Glutamatergic neuron (in vitro differentiated cells): ENCODE measurements around the gene SH3PXD2A. TPM values are rescaled to one million over a fixed set of nuclear protein-coding genes. Genes with fewer than 3 reads are reported as not detected.

Experiments used
- DNase-seq: peaks from one replicate; pipeline ENCODE4 v3.0.0; 2022
- H3K27ac Mint-ChIP-seq: one replicate; pipeline ENCODE4 v1.8.0; 2020; ENCODE audit warnings: mild to moderate bottlenecking, mixed read lengths, inconsistent platforms; ENCODE audit not compliant: unreplicated experiment
- H3K27me3 Mint-ChIP-seq: one replicate; pipeline ENCODE4 v1.8.0; 2020; ENCODE audit warnings: mild to moderate bottlenecking, moderate library complexity, mixed read lengths, inconsistent platforms; ENCODE audit not compliant: unreplicated experiment
- H3K36me3 Mint-ChIP-seq: one replicate; pipeline ENCODE4 v1.8.0; 2020; ENCODE audit warnings: mild to moderate bottlenecking, mixed read lengths, inconsistent platforms; ENCODE audit not compliant: unreplicated experiment
- H3K4me1 Mint-ChIP-seq: one replicate; pipeline ENCODE4 v1.8.0; 2020; ENCODE audit warnings: mild to moderate bottlenecking, low read depth, mixed read lengths, inconsistent platforms; ENCODE audit not compliant: unreplicated experiment
- H3K4me3 Mint-ChIP-seq: one replicate; pipeline ENCODE4 v1.8.0; 2020; ENCODE audit warnings: mild to moderate bottlenecking, mixed read lengths, inconsistent platforms; ENCODE audit not compliant: unreplicated experiment
- H3K9me3 Mint-ChIP-seq: one replicate; pipeline ENCODE4 v1.8.0; 2020; ENCODE audit warnings: mild to moderate bottlenecking, moderate library complexity, mixed read lengths, inconsistent platforms; ENCODE audit not compliant: unreplicated experiment
- total RNA-seq: library from RNA; stranded (reverse); fragmentation: NEBNext Ultra II Directional; extraction: Animal tissue kit (Norgen Biotek cat#: 25700); gene quantifications from one replicate; pipeline ENCODE4 v1.2.1, GENCODE V29; 2021; ENCODE audit not compliant: unreplicated experiment
- TF ChIP-seq, protein P1 (sequence below): fragments of 200-600 bp; sonication (generic); IDR thresholded peaks from one replicate; pipeline ENCODE4 v1.5.0; 2021; ENCODE audit not compliant: partially characterized antibody, unreplicated experiment

The SH3PXD2A gene
- total RNA-seq, 1 donor from 2014 or later = 16.7 TPM

DNA sequence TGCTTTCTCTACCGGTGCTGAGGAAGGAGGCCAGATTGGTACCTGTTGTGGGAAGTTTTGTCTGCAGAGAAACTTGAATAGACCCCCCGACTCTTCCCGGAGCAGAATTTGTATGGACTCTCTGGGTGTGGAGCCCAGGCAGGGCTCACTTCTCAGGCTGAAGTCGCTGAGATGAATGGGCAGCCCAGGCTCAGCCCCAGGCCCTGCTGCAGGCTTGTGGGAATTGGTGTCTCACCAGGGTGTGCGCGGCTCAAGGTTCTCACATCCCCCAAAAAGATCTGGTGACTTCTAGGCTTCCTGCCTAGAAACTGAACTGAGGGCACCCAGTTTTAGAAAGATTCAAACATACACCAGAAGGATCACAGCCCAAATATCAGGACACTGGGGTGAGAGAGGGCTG is 258.4 kb downstream of the SH3PXD2A start:
- Mint-ChIP-seq H3K4me3 (no peak overlapping the region), H3K9me3 (peaks cover 2% of the 10 kb centered on the region), H3K27me3 (no peaks in the 10 kb centered on the region), H3K36me3 (no peaks in the 10 kb centered on the region), H3K4me1 (peaks cover 7% of the 10 kb centered on the region), H3K27ac (no peak overlapping the region)
- DNase-seq = no peak
- TF ChIP-seq, protein P1, sequence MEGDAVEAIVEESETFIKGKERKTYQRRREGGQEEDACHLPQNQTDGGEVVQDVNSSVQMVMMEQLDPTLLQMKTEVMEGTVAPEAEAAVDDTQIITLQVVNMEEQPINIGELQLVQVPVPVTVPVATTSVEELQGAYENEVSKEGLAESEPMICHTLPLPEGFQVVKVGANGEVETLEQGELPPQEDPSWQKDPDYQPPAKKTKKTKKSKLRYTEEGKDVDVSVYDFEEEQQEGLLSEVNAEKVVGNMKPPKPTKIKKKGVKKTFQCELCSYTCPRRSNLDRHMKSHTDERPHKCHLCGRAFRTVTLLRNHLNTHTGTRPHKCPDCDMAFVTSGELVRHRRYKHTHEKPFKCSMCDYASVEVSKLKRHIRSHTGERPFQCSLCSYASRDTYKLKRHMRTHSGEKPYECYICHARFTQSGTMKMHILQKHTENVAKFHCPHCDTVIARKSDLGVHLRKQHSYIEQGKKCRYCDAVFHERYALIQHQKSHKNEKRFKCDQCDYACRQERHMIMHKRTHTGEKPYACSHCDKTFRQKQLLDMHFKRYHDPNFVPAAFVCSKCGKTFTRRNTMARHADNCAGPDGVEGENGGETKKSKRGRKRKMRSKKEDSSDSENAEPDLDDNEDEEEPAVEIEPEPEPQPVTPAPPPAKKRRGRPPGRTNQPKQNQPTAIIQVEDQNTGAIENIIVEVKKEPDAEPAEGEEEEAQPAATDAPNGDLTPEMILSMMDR = no peak

DNA sequence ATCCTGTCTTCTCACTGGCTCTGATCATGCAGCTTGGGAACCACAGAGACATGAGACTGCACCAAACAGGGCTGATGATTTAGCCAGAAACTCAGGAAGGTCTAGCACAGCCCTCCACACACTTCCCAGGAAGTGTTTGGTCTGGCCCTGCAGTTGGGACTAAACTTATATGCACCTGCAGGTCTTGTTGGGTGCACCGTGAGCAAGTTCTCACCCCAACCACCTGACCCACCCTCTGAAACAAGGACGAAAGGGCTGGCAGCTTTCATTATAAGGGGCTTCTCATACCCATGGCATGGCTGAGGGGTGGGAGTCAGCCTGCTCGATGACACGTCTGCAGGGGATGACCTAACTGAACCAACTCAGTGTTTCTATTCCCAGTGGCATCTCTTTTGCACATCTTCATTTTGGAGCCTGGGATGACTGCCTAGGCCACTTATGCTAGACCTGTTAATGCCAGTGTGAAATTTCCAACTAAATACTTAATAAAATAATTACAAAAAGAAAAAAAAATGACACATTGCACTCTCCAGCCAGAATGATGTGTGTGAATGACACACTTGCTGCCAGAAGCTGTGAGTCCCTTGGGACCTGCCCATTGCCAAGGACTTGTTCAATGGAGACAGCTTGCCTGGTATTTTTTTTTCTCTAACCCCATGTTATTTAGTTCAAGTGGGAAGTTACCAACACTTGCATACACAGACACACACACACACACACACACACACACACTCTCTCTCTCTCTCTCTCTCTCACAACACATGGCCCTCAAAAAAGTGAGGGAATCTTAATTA is 259.2 kb downstream of the SH3PXD2A start:
- H3K4me1 Mint-ChIP-seq = peaks cover 7% of the 10 kb centered on the region
- peaks cover 2% of the 10 kb centered on the region for H3K9me3 Mint-ChIP-seq
- no peak overlapping the region for H3K27ac Mint-ChIP-seq
- H3K4me3 Mint-ChIP-seq = no peak overlapping the region
- TF ChIP-seq, protein P1 = no peak
- no peak for DNase-seq
- no peaks in the 10 kb centered on the region for H3K36me3 Mint-ChIP-seq
- no peaks in the 10 kb centered on the region for H3K27me3 Mint-ChIP-seq

DNA sequence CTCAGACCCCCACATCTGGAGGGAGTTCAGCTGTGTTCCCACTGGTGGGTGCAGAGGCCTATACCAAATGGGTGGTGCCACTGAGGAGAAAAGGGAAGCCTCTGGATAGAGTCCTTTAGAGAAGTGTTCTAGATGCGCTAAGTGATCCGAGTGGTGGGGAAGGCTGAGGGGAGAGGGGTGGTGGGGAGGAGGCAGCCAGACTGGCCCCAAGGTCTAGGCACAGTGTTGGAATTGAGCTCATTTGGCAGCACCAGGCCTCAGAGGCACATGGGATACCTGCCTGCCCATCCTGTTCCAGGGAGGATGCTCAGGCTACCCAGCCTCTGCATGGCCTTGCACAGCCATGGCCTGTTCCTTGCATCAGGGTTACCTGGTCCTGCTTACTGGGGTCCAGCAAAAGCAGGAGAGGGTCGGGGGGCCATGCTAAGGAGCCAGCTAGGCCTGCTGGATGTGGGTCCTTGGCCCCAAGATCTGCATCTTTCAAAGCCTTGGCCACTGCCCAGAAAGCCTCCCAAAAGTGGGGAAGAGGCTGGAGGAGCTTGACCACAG is 262.3 kb downstream of the SH3PXD2A start:
- Mint-ChIP-seq H3K4me3 (no peak overlapping the region), H3K36me3 (peaks cover 4% of the 10 kb centered on the region), H3K27ac (no peak overlapping the region), H3K9me3 (no peaks in the 10 kb centered on the region), H3K4me1 (peaks cover 7% of the 10 kb centered on the region), H3K27me3 (no peaks in the 10 kb centered on the region)
- TF ChIP-seq, protein P1 = no peak
- DNase-seq = no peak

DNA sequence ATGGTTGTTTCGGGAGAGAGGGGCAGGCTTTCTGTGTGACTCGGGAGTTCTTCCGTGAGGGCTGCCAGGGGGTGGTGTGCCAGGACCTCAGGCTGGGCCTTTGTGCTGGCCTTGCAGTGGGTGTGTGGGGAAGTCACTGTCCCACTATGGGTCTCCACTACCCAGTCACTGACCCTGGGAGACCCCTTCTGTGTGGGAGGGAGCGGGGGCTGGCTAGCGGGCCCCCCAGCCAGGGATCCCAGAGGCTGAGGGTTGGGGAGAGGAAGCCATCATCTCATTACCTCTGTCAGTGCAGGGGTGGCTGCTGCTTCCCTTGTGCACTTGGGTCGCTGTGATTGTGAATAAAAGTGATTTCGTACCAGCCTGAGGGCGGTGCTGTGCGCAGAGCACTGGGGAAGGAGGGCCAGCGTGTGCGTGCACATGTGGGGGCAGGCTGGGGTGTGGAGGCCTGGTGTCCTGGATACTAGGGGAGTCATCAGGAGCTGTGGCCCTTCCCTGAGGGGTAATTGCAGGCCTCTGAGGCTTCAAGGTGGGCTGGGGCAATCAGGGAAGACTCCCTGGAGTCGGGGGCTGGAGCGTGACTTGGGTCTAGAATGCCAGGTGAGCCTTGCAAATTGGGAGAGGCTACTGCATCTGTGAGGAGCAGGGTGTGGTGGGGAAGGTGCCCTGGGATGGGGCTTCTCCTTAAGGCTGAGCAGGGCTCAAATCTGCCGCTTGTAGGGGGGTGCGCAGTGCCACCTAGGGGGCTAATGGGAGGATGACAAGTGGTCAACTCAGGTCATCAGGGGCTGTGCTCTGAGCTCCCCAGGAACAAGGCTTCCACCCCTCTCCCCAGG is 263.0 kb downstream of the SH3PXD2A start:
- no peak overlapping the region for H3K27ac Mint-ChIP-seq
- H3K4me3 Mint-ChIP-seq = no peak overlapping the region
- peaks cover 7% of the 10 kb centered on the region for H3K4me1 Mint-ChIP-seq
- peaks cover 8% of the 10 kb centered on the region for H3K36me3 Mint-ChIP-seq
- TF ChIP-seq, protein P1 = peak; percentile 79
- H3K9me3 Mint-ChIP-seq = no peaks in the 10 kb centered on the region
- DNase-seq = peak; percentile 79
- no peaks in the 10 kb centered on the region for H3K27me3 Mint-ChIP-seq
